HepG2 (cell line): ENCODE data around the gene AUP1.

Experiments used
- ASH2L ChIP-seq: fragments of 300-600, 200-600 bp; sonication (generic); IDR thresholded peaks from 2 replicates; pipeline ENCODE4 v1.7.0; 2017; ENCODE audit warnings: low read depth, mild to moderate bottlenecking, moderate library complexity, mixed read lengths, low read length; ENCODE audit not compliant: insufficient read length
- CTCF ChIP-seq: sonication (generic); formaldehyde crosslinking; IDR thresholded peaks from 2 replicates; pipeline ENCODE4 v1.5.0; 2020; ENCODE audit warnings: mild to moderate bottlenecking, missing genetic modification reagents, moderate library complexity
- FOXA3 ChIP-seq: IDR thresholded peaks from 2 replicates; pipeline ENCODE4 v1.6.1; 2016; ENCODE audit warnings: missing genetic modification reagents, missing compliant biosample characterization
- HDAC6 ChIP-seq: fragments of 200-600 bp; sonication (generic); IDR thresholded peaks from 2 replicates; pipeline ENCODE4 v1.7.0; 2017; ENCODE audit warnings: mild to moderate bottlenecking, antibody characterized with exemption, low read length, low read depth
- IRF2 ChIP-seq: IDR thresholded peaks from 2 replicates; pipeline ENCODE4 v1.6.1; 2018; ENCODE audit warnings: missing genetic modification reagents, missing compliant biosample characterization
- MED1 ChIP-seq: sonication (generic); formaldehyde crosslinking; IDR thresholded peaks from 2 replicates; pipeline ENCODE4 v1.4.0; 2020; ENCODE audit warnings: missing genetic modification reagents
- NR2F6 ChIP-seq, 2 experiments: IDR thresholded peaks; 2 replicates each; pipeline ENCODE4 v1.6.1; 2016; ENCODE audit warnings: antibody characterized with exemption in 1 of 2, mild to moderate bottlenecking in 1 of 2
- POLR2A ChIP-seq, 2 experiments: IDR thresholded peaks; 2 replicates each; pipeline ENCODE4 v1.6.1; 2011; ENCODE audit warnings: low read depth in 2 of 2, low read length in 2 of 2, mild to moderate bottlenecking in 1 of 2, moderate library complexity in 1 of 2; ENCODE audit not compliant: insufficient read depth in 1 of 2
- RXRA ChIP-seq: sonication (generic); formaldehyde crosslinking; IDR thresholded peaks from 2 replicates; pipeline ENCODE4 v1.5.1; 2020; ENCODE audit warnings: missing genetic modification reagents
- SNRNP70 ChIP-seq: fragments of 200-400 bp; formaldehyde crosslinking; IDR thresholded peaks from 2 replicates; pipeline ENCODE4 v1.6.1; 2017; ENCODE audit warnings: mild to moderate bottlenecking, low read depth, low read length, moderate library complexity
- SP1 ChIP-seq, 2 experiments: fragments of 450-650 bp in 1 of 2; sonication (generic) in 1 of 2; formaldehyde crosslinking in 1 of 2; IDR thresholded peaks; 2 replicates each; pipeline versions ENCODE4 v1.4.0 to v1.6.1; 2016 to 2020; ENCODE audit warnings: missing genetic modification reagents in 1 of 2
- ZNF207 ChIP-seq: fragments of 450-650 bp; IDR thresholded peaks from 2 replicates; pipeline ENCODE4 v1.6.1; 2016; ENCODE audit warnings: antibody characterized with exemption, borderline replicate concordance
- ZNF766 ChIP-seq: sonication (generic); formaldehyde crosslinking; IDR thresholded peaks from 2 replicates; pipeline ENCODE4 v1.5.0; 2020; ENCODE audit warnings: missing genetic modification reagents, borderline replicate concordance

- TF ChIP-seq POLR2A (IDR thresholded peaks at IDR 0.05; ENCODE audit: insufficient read depth in 1 of 2, low read depth in 2 of 2, low read length in 2 of 2) (no peak; a peak in 1 of 4 replicates), FOXA3 (CRISPR knock-in tag) (no peak), RXRA (CRISPR knock-in tag) (no peak), NR2F6 (IDR thresholded peaks at IDR 0.05) (no peak), NR2F6 (CRISPR knock-in tag; IDR thresholded peaks at IDR 0.05) (no peak), SP1 (IDR thresholded peaks at IDR 0.05) (no peak), SP1 (CRISPR knock-in tag; IDR thresholded peaks at IDR 0.05) (no peak), ZNF207 (no peak), CTCF (CRISPR knock-in tag) (no peak), MED1 (CRISPR knock-in tag) (no peak), SNRNP70 (no peak), ZNF766 (CRISPR knock-in tag) (no peak), IRF2 (CRISPR knock-in tag) (no peak), ASH2L (no peak), HDAC6 (no peak)
Measured at GRCh38 chr2:74495440-74495839, 34.1 kb downstream of the AUP1 start.
